ENCODE results near the gene ANKHD1. TPM values are rescaled to one million over a fixed set of nuclear protein-coding genes. Genes with fewer than 3 reads are reported as not detected.
A peak's percentile ranks its signal among the peaks of the same experiment; 100 is the strongest.

ANKHD1 gene
- total RNA-seq, 1 donor from 2014 or later = 120 TPM

DNA sequence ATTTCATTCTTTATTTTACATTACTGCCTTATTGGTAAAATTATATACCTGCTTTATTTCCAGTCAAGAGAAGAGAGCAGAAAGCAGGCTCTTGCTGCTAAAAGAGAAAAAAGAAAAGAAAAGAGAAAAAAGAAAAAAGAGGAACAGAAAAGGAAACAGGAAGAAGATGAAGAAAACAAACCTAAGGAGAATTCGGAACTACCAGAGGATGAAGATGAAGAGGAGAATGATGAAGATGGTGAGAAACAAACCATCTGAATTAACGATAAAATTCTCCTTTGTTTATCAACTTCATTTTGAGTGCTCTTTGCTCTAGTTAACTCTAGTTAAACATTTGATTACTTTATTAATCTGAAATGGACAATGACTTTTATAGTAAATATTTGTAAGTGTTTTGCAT is 122.4 kb downstream of the ANKHD1 start:
- Mint-ChIP-seq H3K4me3 (ENCODE audit: low read depth) (no peak overlapping the region), H3K9me3 (peaks cover 4% of the 10 kb centered on the region), H3K4me1 (ENCODE audit: low read depth) (no peaks in the 10 kb centered on the region), H3K27me3 (ENCODE audit: low read depth) (no peaks in the 10 kb centered on the region), H3K36me3 (ENCODE audit: low read depth) (peaks cover 55% of the 10 kb centered on the region), H3K27ac (peak overlapping the region; percentile 11)
- no peak for DNase-seq (ENCODE audit: low spot score)
- intact Hi-C loops (cut with micrococcal nuclease) = no loop called here

DNA sequence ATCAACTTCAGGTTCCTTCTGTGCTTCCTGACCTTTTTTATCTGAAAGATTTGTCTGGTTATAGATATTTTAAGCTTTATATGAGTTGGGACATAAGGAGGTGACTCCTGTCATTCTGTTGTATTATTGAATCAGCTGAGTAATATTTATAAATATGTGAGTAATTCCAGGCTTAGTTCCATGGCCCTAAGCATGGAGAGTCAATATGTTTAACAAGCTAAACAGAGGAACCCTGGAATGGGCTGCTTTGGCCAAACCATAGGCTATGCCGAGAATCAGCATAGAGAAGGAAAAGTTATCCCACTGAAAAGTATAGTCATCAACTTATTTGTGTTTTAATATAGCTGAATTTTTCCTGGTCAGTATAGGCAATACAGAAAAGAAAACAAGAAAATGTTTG is 138.6 kb downstream of the ANKHD1 start:
- DNase-seq (ENCODE audit: low spot score) = no peak
- Mint-ChIP-seq H3K36me3 (ENCODE audit: low read depth) (peaks cover 76% of the 10 kb centered on the region), H3K4me1 (ENCODE audit: low read depth) (no peaks in the 10 kb centered on the region), H3K4me3 (ENCODE audit: low read depth) (no peak overlapping the region), H3K27me3 (ENCODE audit: low read depth) (no peaks in the 10 kb centered on the region), H3K27ac (no peak overlapping the region), H3K9me3 (no peaks in the 10 kb centered on the region)
- intact Hi-C loops (cut with micrococcal nuclease) = no loop called here

DNA sequence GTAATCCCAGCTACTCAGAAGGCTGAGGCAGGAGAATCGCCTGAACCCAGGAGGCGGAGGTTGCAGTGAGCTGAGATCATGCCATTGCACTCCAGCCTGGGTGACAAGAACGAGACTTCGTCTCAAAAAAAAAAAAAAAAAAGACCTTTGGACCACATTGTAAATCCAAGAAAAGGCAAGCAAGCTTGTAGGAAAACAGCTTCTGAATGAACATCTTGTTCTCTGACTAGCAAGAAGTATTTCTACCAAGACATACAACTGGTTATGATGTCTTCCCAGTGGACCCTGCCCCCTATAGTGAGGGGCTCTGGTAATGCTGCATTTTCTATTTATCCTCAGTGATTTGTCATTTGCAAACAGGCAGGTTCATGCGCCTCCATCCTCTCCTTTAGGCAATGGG is 141.3 kb downstream of the ANKHD1 start:
- no peaks in the 10 kb centered on the region for H3K9me3 Mint-ChIP-seq
- DNase-seq (ENCODE audit: low spot score) = no peak
- peaks cover 1% of the 10 kb centered on the region for H3K4me1 Mint-ChIP-seq (ENCODE audit: low read depth)
- intact Hi-C loops (cut with micrococcal nuclease) = no loop called here
- peaks cover 59% of the 10 kb centered on the region for H3K36me3 Mint-ChIP-seq (ENCODE audit: low read depth)
- no peak overlapping the region for H3K27ac Mint-ChIP-seq
- H3K27me3 Mint-ChIP-seq (ENCODE audit: low read depth) = no peaks in the 10 kb centered on the region
- H3K4me3 Mint-ChIP-seq (ENCODE audit: low read depth) = no peak overlapping the region

DNA sequence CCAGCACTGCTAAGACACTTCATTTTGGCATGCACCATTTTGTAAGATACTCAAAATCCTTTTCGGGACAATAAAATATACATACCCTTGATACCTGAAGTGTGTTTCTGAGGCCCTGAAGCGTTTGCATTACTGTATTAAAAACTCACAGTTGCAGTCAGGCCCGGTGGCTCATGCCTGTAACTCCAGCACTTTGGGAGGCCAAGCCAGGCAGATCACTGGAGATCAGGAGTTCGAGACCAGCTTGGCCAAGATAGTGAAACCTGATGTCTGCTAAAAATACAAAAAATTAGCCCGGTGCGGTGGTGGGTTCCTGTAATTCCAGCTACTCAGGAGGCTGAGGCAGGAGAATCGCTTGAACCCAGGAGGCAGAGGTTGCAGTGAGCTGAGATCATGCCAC is 143.4 kb downstream of the ANKHD1 start:
- Mint-ChIP-seq H3K27ac (no peak overlapping the region), H3K27me3 (ENCODE audit: low read depth) (no peaks in the 10 kb centered on the region), H3K9me3 (no peaks in the 10 kb centered on the region), H3K4me1 (ENCODE audit: low read depth) (peaks cover 10% of the 10 kb centered on the region), H3K36me3 (ENCODE audit: low read depth) (peaks cover 62% of the 10 kb centered on the region), H3K4me3 (ENCODE audit: low read depth) (no peak overlapping the region)
- intact Hi-C loops (cut with micrococcal nuclease) = no loop called here
- no peak for DNase-seq (ENCODE audit: low spot score)

DNA sequence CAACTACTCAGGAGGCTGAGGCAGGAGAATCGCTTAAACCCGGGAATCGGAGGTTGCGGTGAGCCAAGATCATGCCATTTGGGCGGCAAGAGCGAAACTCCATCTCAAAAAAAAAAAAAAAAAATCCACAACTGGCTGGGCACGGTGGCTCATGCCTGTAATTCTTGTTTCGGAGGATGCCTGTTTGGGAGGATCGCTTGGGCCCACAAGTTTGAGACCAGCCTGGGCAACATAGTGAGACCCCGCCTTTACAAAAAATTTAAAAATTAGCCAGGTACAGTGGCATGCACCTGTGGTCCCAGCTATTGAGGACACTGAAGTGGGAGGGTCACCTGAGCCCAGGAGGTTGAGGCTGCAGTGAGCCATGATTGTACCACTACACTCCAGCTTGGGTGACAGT is 144.0 kb downstream of the ANKHD1 start:
- DNase-seq (ENCODE audit: low spot score) = no peak
- intact Hi-C loops (cut with micrococcal nuclease) = no loop called here
- Mint-ChIP-seq H3K4me3 (ENCODE audit: low read depth) (no peak overlapping the region), H3K36me3 (ENCODE audit: low read depth) (peaks cover 61% of the 10 kb centered on the region), H3K9me3 (no peaks in the 10 kb centered on the region), H3K27ac (no peak overlapping the region), H3K27me3 (ENCODE audit: low read depth) (no peaks in the 10 kb centered on the region), H3K4me1 (ENCODE audit: low read depth) (peaks cover 12% of the 10 kb centered on the region)

DNA sequence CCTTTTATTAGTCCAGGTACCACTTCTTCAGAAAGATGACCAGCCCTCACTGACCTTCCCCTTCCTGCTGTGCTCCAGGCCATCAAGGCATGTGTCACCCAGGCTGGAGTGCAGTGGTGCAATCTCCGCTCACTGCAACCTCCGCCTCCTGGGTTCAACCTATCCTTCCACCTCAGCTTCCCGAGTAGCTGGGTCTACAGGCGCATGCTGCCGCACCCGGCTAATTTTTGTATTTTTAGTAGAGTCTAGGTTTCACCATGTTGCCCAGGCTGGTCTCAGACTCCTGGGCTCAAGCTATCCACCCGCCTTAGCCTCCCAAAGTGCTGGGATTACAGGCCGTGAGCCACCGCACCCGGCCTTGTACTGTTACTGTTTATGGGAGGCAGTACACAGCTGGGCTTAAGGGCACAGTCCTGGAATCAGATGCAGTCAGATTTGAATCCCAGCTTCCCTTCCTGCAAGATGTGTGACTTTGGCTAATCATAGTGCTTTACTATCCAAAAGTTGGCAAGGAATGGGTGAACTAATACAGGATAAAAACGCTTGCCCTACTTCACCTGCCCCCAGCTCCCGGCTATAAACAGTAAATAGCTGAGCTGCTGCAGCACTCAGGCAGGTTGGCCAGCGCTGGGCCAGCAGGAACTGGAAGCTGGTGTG is 145.3 kb downstream of the ANKHD1 start:
- intact Hi-C loops (cut with micrococcal nuclease) = loop anchor here (1.0 kb wide), 2 partner anchors 10 to 92 kb away; partner anchors contain the start of genes SRA1 and TMCO6
- Mint-ChIP-seq H3K27me3 (ENCODE audit: low read depth) (no peaks in the 10 kb centered on the region), H3K36me3 (ENCODE audit: low read depth) (peaks cover 58% of the 10 kb centered on the region), H3K4me1 (ENCODE audit: low read depth) (peaks cover 16% of the 10 kb centered on the region), H3K9me3 (no peaks in the 10 kb centered on the region), H3K27ac (peak overlapping the region; percentile 84), H3K4me3 (ENCODE audit: low read depth) (no peak overlapping the region)
- no peak for DNase-seq (ENCODE audit: low spot score)

DNA sequence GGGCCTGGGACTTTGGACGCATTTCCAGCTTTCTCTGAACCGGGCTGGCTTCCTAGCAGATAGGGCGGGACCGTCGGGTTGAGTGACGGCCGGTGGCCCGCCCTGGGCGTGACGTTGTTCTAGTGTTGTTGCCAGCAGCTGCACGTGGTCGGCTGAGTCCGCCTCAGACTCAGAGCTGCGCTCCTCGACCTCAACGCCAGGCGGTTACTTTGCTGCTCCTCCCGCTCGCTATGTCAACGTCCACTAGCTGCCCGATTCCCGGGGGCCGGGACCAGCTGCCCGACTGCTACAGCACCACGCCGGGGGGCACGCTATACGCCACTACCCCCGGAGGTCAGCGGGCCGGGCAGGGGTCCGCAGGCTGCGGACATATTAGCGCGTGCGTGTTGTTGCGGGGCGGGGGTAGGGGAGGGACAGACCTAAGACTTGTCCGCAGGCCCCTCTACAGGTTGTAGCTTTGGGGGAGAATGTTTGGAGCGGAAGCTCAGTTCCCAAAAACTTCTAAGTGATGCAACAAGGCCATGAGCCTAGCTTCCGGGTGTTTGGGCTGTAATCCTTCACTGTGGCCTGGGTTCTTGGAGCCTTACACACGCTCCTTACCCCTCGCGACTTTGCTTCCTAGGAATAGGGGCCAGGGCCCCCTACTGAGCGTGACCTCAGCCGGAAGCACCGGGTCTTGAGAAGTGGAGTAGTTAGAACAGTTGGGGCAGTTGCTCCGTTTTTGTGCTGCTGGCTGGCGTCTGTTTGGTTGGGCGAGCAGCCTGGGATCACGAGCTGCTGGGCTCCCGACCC is 146.1 kb downstream of the ANKHD1 start, which contains the start of gene EIF4EBP3:
EIF4EBP3 (plus strand) TSS at position 155 of the 792 bp plus-strand sequence; CDS start at position 231, 76 bp downstream.
- Mint-ChIP-seq H3K36me3 (ENCODE audit: low read depth) (peaks cover 57% of the 10 kb centered on the region), H3K27me3 (ENCODE audit: low read depth) (no peaks in the 10 kb centered on the region), H3K4me1 (ENCODE audit: low read depth) (peaks cover 16% of the 10 kb centered on the region), H3K4me3 (ENCODE audit: low read depth) (peak within 1 kb of the TSS; percentile 76), H3K27ac (peak within 1 kb of the TSS; percentile 84), H3K9me3 (no peaks in the 10 kb centered on the region)
- DNase-seq (ENCODE audit: low spot score) = peak; percentile 82
- intact Hi-C loops (cut with micrococcal nuclease) = loop anchor here (1.0 kb wide), 2 partner anchors 10 to 92 kb away; partner anchors contain the start of genes SRA1 and TMCO6

DNA sequence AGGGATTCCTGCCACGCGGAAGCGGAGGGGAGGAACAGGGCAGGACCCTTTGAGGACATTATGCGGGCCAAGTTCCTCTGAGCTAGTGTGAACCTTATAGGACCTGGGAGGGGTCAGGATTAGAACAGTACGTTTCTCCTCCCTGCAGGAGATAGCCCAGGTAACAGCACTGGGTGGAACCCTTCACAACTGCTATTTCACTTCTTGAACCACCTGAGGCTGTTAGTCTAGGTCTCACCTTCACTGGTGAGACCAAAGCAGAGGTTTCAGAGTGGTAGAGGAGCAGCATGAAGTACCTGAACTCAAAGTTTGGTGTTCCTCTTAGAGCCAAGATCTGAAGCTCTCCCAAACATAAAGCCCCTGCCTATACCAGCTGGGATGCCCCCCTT is 146.7 kb downstream of the ANKHD1 start:
- peaks cover 22% of the 10 kb centered on the region for H3K4me1 Mint-ChIP-seq (ENCODE audit: low read depth)
- H3K9me3 Mint-ChIP-seq = no peaks in the 10 kb centered on the region
- DNase-seq (ENCODE audit: low spot score) = no peak
- H3K36me3 Mint-ChIP-seq (ENCODE audit: low read depth) = peaks cover 59% of the 10 kb centered on the region
- H3K4me3 Mint-ChIP-seq (ENCODE audit: low read depth) = peak overlapping the region; percentile 76
- H3K27ac Mint-ChIP-seq = peak overlapping the region; percentile 84
- intact Hi-C loops (cut with micrococcal nuclease) = no loop called here
- H3K27me3 Mint-ChIP-seq (ENCODE audit: low read depth) = no peaks in the 10 kb centered on the region

DNA sequence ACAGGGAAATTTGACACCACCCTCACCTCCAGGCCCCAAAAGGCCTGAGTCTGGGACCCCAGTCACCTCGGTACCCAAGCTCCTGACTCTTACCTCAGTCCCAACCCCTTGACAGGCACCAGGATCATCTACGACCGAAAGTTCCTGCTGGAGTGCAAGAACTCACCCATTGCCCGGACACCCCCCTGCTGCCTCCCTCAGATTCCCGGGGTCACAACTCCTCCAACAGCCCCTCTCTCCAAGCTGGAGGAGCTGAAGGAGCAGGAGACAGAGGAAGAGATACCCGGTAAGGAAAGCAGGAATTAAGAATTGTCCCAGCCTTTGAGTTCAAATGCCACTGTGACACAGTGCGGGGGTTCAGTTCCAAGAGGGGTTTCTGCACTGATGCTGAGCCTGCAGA is 147.2 kb downstream of the ANKHD1 start:
- Mint-ChIP-seq H3K4me1 (ENCODE audit: low read depth) (peaks cover 27% of the 10 kb centered on the region), H3K36me3 (ENCODE audit: low read depth) (peaks cover 59% of the 10 kb centered on the region), H3K27me3 (ENCODE audit: low read depth) (no peaks in the 10 kb centered on the region), H3K4me3 (ENCODE audit: low read depth) (no peak overlapping the region), H3K27ac (peak overlapping the region; percentile 31), H3K9me3 (no peaks in the 10 kb centered on the region)
- DNase-seq (ENCODE audit: low spot score) = no peak
- intact Hi-C loops (cut with micrococcal nuclease) = no loop called here

DNA sequence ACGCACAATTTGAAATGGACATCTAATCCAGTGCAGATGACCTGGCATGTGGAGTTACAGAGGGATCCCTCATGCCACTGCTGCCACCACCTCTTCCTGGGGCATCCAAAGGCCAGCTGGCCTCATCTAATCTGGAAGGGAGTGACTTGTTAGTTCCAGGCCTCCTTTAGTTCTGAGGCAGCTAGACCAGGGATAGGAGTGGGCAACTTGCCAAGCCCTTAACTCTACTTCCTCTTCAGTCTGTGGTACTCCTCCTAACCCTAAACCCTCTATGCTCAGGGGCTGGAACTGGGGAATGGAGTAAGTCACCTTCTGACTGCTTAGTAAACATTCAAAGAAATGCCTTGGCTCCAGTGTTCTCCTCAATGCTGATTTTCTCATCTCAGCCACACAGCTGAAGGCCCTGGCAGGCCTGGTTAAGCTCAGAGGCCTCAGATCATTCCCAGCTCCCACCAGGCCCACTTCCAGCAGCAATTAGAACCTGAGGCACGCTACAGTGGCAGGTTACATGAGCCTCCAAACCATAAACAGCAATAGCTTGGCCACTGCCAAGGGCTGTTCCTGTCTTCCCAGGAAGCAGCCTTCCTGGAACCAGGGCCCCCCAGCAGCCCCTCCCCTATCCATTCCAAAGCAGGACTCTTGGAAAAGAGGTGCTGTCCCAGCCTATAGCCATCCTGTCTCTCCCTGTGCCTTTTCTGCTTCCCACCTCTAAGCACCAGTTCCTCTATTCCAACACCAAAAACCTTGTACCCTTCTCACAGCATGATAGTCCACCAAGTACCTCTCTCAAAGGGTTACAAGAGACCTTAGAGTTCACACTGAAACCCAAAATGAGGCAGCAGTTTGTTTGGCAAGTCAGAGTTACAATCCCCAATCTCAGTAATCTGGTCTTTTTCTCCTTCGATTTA is 147.9 kb downstream of the ANKHD1 start:
- intact Hi-C loops (cut with micrococcal nuclease) = no loop called here
- peak overlapping the region; percentile 33 for H3K4me3 Mint-ChIP-seq (ENCODE audit: low read depth)

DNA sequence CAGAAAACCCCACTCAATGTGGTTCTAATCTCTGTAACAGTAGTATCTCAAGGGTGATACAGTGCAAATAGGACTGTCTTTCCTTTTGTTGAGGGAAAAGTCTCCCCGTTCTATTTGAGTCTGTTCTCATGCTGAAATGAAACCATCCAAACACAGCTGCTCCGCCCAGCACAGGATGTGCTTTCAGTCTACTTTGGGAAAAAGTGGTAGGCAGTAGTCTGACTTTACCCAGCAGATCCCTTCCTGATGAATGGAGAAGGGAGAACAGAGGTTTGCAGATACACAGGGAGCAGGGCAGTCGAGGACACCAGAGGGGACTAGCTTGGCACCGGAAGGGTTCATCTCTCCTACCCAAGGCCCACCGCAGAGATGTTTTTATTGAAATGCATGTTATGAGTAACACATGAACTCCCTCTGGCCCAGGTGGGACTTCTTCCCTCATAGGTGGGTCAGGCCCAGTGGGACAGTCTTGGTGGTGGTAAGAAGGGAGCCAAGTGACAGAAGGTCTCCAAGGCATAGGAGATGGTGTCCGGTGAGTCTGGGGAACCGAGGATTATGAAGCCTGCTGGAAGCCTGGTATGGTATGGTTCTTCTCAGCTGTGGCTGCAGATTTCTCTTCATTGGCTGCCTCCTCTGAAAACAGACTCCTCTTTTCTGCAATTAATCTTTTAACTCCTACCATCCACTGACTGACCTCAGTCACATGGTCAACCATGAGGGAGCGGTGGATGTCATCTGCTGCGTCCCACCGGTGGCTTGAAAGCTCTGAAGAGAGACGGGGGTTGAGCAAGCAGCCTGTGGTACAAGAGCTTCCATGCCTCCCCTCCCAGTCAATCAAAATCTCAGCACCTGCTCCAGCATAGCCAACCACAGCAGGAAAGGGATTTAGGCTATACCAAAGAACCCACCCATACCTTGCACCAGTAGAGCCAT is 148.8 kb downstream of the ANKHD1 start:
- peaks cover 56% of the 10 kb centered on the region for H3K36me3 Mint-ChIP-seq (ENCODE audit: low read depth)
- H3K4me1 Mint-ChIP-seq (ENCODE audit: low read depth) = peaks cover 38% of the 10 kb centered on the region
- no peaks in the 10 kb centered on the region for H3K27me3 Mint-ChIP-seq (ENCODE audit: low read depth)
- intact Hi-C loops (cut with micrococcal nuclease) = no loop called here
- no peak overlapping the region for H3K4me3 Mint-ChIP-seq (ENCODE audit: low read depth)
- H3K9me3 Mint-ChIP-seq = no peaks in the 10 kb centered on the region
- peak overlapping the region; percentile 34 for H3K27ac Mint-ChIP-seq
- no peak for DNase-seq (ENCODE audit: low spot score)

More for the DNA sequence above, 147.9 kb downstream of the ANKHD1 start:
- Mint-ChIP-seq H3K27me3 (ENCODE audit: low read depth) (no peaks in the 10 kb centered on the region), H3K27ac (peak overlapping the region; percentile 42), H3K9me3 (no peaks in the 10 kb centered on the region), H3K4me1 (ENCODE audit: low read depth) (peaks cover 34% of the 10 kb centered on the region), H3K36me3 (ENCODE audit: low read depth) (peaks cover 57% of the 10 kb centered on the region)
- DNase-seq (ENCODE audit: low spot score) = no peak

DNA sequence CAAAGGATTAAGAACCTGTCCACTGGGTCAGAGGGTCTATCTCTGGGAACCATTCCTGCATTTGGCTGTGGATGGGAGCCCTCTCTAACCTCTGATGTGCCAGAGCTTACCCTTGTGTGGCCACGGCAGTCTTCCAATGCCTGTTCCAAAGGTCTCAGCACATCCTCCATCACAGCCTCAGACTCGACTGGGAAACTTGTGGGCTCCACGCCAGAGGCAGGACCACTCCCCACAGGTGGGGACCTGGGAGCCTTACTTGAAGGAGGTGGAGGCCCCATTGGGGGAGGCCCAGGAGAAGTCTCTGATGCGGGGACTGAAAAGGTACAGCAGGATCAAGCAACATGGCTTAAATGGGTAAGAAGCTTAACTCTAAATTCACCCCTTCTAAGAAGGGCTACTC is 150.2 kb downstream of the ANKHD1 start:
- Mint-ChIP-seq H3K4me3 (ENCODE audit: low read depth) (no peak overlapping the region), H3K36me3 (ENCODE audit: low read depth) (peaks cover 67% of the 10 kb centered on the region), H3K27me3 (ENCODE audit: low read depth) (no peaks in the 10 kb centered on the region), H3K4me1 (ENCODE audit: low read depth) (peaks cover 51% of the 10 kb centered on the region), H3K9me3 (no peaks in the 10 kb centered on the region), H3K27ac (no peak overlapping the region)
- DNase-seq (ENCODE audit: low spot score) = no peak
- intact Hi-C loops (cut with micrococcal nuclease) = no loop called here
